Upper lobe of left lung (tissue), 6 donors: ENCODE results near the gene PLCE1. TPM values are rescaled to one million over a fixed set of nuclear protein-coding genes. Genes with fewer than 3 reads are reported as not detected.

Experiments
- ATAC-seq, 2 donors: fragments of 200-7000 bp; cut with Tn5 transposase; one replicate each; pipeline ENCODE4 v1.9.1; 2022; ENCODE audit warnings: mild to moderate bottlenecking in 2 of 2, moderate library complexity in 2 of 2; ENCODE audit not compliant: low FRiP score in 2 of 2
- DNase-seq, 2 donors: peaks; one replicate each; pipeline ENCODE4 v3.0.0-alpha.2; 2019 to 2020
- H3K27ac ChIP-seq, 4 donors: fragments of 200-600 bp; sonication (generic); one replicate each; pipeline ENCODE4 v1.5.1; 2016 to 2019
- H3K27me3 ChIP-seq, 4 donors: fragments of 200-600 bp; sonication (generic); one replicate each; pipeline ENCODE4 v1.5.1; 2017 to 2019
- H3K36me3 ChIP-seq, 4 donors: fragments of 200-600 bp; sonication (generic); one replicate each; pipeline ENCODE4 v1.5.1; 2016 to 2019
- H3K4me1 ChIP-seq, 4 donors: fragments of 200-600 bp; sonication (generic); one replicate each; pipeline ENCODE4 v1.5.1; 2018 to 2019
- H3K4me3 ChIP-seq, 4 donors: fragments of 200-600 bp; sonication (generic); one replicate each; pipeline ENCODE4 v1.5.1; 2017 to 2019; ENCODE audit warnings: mild to moderate bottlenecking in 2 of 4, moderate library complexity in 1 of 4
- H3K9me3 ChIP-seq, 4 donors: fragments of 200-600 bp; sonication (generic); one replicate each; pipeline ENCODE4 v1.5.1; 2018 to 2019
- EP300 ChIP-seq, 4 donors: sonication (generic); formaldehyde crosslinking; IDR thresholded peaks; one replicate each; pipeline ENCODE4 v1.5.1; 2017; ENCODE audit warnings: antibody characterized with exemption in 4 of 4, control low read depth in 2 of 4
- POLR2A ChIP-seq, 4 donors: fragments of 450-650 bp; IDR thresholded peaks; one replicate each; pipeline ENCODE4 v1.5.1; 2016 to 2017; ENCODE audit warnings: antibody characterized with exemption in 4 of 4, mild to moderate bottlenecking in 2 of 4
- POLR2AphosphoS5 ChIP-seq, 2 donors: sonication (generic); formaldehyde crosslinking; IDR thresholded peaks; one replicate each; pipeline ENCODE4 v1.5.1; 2017; ENCODE audit warnings: antibody characterized with exemption in 2 of 2
- WGBS, 2 donors: methylation state at CpG; one replicate each; pipeline ENCODE4 v1.1.5; 2017 to 2018; 5-methylcytosine and 5-hydroxymethylcytosine counted together
- total RNA-seq, 6 donors: library from RNA; depleted of rRNA in 4 of 6; stranded (reverse); fragments of >200 nt in 4 of 6; gene quantifications; one replicate each; pipeline versions ENCODE4 v1.1.0 to v1.2.1, GENCODE V29; 2016 to 2021
- TF ChIP-seq, protein P1 (sequence below), 6 experiments: fragments of 450-650 bp in 4 of 6; fragments of 200-600 bp in 2 of 6; sonication (generic) in 2 of 6; IDR thresholded peaks; one replicate each; pipeline ENCODE4 v1.5.1; 2016 to 2019; ENCODE audit warnings: antibody characterized with exemption in 6 of 6
- donor health status: DM: no; HTN: no; CAD: no; lungs with moderate emphysema.
- donor health status: DM: no; HTN: yes; CAD: no; lungs with severe emphysema.

The PLCE1 gene
- total RNA-seq, 6 donors from 2014 or later: 8.4 to 15.0 (median 12.3) TPM

- Histone ChIP-seq H3K4me3 (no peak overlapping the region), H3K36me3 (no peaks in the 10 kb centered on the region), H3K4me1 (peaks cover 0 to 8% (median 0%) of the 10 kb centered on the region in 4 donors), H3K27ac (no peak overlapping the region), H3K9me3 (no peaks in the 10 kb centered on the region), H3K27me3 (no peaks in the 10 kb centered on the region)
- TF ChIP-seq POLR2A (IDR thresholded peaks at IDR 0.05) (no peak), POLR2AphosphoS5 (IDR thresholded peaks at IDR 0.05) (no peak), EP300 (IDR thresholded peaks at IDR 0.05) (no peak)
- TF ChIP-seq, protein P1, sequence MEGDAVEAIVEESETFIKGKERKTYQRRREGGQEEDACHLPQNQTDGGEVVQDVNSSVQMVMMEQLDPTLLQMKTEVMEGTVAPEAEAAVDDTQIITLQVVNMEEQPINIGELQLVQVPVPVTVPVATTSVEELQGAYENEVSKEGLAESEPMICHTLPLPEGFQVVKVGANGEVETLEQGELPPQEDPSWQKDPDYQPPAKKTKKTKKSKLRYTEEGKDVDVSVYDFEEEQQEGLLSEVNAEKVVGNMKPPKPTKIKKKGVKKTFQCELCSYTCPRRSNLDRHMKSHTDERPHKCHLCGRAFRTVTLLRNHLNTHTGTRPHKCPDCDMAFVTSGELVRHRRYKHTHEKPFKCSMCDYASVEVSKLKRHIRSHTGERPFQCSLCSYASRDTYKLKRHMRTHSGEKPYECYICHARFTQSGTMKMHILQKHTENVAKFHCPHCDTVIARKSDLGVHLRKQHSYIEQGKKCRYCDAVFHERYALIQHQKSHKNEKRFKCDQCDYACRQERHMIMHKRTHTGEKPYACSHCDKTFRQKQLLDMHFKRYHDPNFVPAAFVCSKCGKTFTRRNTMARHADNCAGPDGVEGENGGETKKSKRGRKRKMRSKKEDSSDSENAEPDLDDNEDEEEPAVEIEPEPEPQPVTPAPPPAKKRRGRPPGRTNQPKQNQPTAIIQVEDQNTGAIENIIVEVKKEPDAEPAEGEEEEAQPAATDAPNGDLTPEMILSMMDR (IDR thresholded peaks at IDR 0.05): no peak
- no peak for DNase-seq
- no peak for ATAC-seq
- WGBS, 2 donors: 70% methylated on average over 3 of the region's 3 CpGs
Observed at GRCh38 chr10:94016727-94017714, 23.3 kb downstream of the PLCE1 start.

GRCh38 chr10:94018107-94018506, 24.4 kb downstream of the PLCE1 start:
- no peaks in the 10 kb centered on the region for H3K9me3 ChIP-seq
- DNase-seq (no peak), ATAC-seq (no peak)
- WGBS, 2 donors: 56 to 65% methylated on average over 3 of the region's 3 CpGs
- H3K27me3 ChIP-seq: no peaks in the 10 kb centered on the region
- no peak overlapping the region for H3K4me3 ChIP-seq
- H3K27ac ChIP-seq: no peak overlapping the region
- TF ChIP-seq POLR2AphosphoS5 (IDR thresholded peaks at IDR 0.05): no peak
- no peak for TF ChIP-seq POLR2A (IDR thresholded peaks at IDR 0.05)
- TF ChIP-seq EP300 (IDR thresholded peaks at IDR 0.05): no peak
- TF ChIP-seq, protein P1 (IDR thresholded peaks at IDR 0.05): no peak
- H3K4me1 ChIP-seq: peaks cover 0 to 4% (median 0%) of the 10 kb centered on the region in 4 donors
- no peaks in the 10 kb centered on the region for H3K36me3 ChIP-seq

DNA sequence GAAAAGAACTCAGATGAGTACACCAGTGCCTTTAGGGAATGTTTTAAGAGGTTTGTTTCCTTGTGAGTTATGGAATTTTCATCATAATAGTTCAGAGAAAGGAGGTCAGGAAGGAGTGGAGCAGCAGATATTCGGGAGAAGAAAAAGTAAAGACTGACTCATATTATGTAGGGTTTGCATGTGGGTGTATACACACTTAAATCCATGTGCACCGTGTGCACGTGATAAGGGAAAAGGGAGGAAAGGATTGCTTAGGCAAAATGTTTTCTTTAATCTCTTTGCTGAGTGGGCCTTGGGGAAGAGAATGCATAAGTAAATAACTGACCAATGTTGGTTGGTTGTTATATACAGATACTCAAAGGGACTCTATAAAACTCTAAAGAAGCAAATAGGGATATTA, 30.2 kb downstream of the PLCE1 start:
- Histone ChIP-seq H3K9me3 (peaks cover 0 to 13% (median 9%) of the 10 kb centered on the region in 4 donors), H3K36me3 (no peaks in the 10 kb centered on the region), H3K27me3 (no peaks in the 10 kb centered on the region), H3K4me1 (no peaks in the 10 kb centered on the region), H3K4me3 (no peak overlapping the region), H3K27ac (no peak overlapping the region)
- TF ChIP-seq, protein P1 (IDR thresholded peaks at IDR 0.05): no peak
- ATAC-seq (no peak), DNase-seq (no peak)
- WGBS, 2 donors: 38 to 47% methylated on average over 3 of the region's 3 CpGs

GRCh38 chr10:94024407-94024806, 30.7 kb downstream of the PLCE1 start:
- DNase-seq (no peak), ATAC-seq (no peak)
- H3K36me3 ChIP-seq: no peaks in the 10 kb centered on the region
- H3K9me3 ChIP-seq: peaks cover 0 to 17% (median 11%) of the 10 kb centered on the region in 4 donors
- no peak overlapping the region for H3K27ac ChIP-seq
- no peak overlapping the region for H3K4me3 ChIP-seq
- no peaks in the 10 kb centered on the region for H3K4me1 ChIP-seq
- no peaks in the 10 kb centered on the region for H3K27me3 ChIP-seq
- TF ChIP-seq POLR2AphosphoS5 (IDR thresholded peaks at IDR 0.05) (no peak), POLR2A (IDR thresholded peaks at IDR 0.05) (no peak), EP300 (IDR thresholded peaks at IDR 0.05) (no peak)
- TF ChIP-seq, protein P1 (IDR thresholded peaks at IDR 0.05): no peak
